Colonic mucosa (tissue), 4 donors: ENCODE measurements around the gene MARCHF9. TPM values are rescaled to one million over a fixed set of nuclear protein-coding genes. Genes with fewer than 3 reads are reported as not detected.
A peak's percentile ranks its signal among the peaks of the same experiment; 100 is the strongest.
"Not testable (repeated sequence)": the region's sequence is repeated elsewhere in the genome, so short reads cannot be mapped to it uniquely, and the experiment has no call there.

Experiments
- DNase-seq: peaks from one replicate; pipeline ENCODE4 v3.0.0-alpha.2; 2020
- H3K27ac ChIP-seq: fragments of 200-600 bp; one replicate; pipeline ENCODE4 v1.8.0; 2021
- H3K27me3 ChIP-seq: fragments of 200-600 bp; one replicate; pipeline ENCODE4 v1.8.0; 2021
- H3K36me3 ChIP-seq: fragments of 200-600 bp; one replicate; pipeline ENCODE4 v1.8.0; 2021
- H3K4me1 ChIP-seq: fragments of 200-600 bp; one replicate; pipeline ENCODE4 v1.8.0; 2021; ENCODE audit warnings: mild to moderate bottlenecking
- H3K4me3 ChIP-seq: fragments of 200-600 bp; one replicate; pipeline ENCODE4 v1.8.0; 2021
- H3K9ac ChIP-seq, 2 donors: one replicate each; pipeline ENCODE4 v1.7.0; 2013; ENCODE audit warnings: control low read depth in 2 of 2, low read depth in 2 of 2, low read length in 2 of 2
- H3K9me3 ChIP-seq: fragments of 200-600 bp; one replicate; pipeline ENCODE4 v1.8.0; 2021
- CTCF ChIP-seq: fragments of 200-600 bp; IDR thresholded peaks from one replicate; pipeline ENCODE4 v1.8.0; 2022; ENCODE audit warnings: antibody characterized with exemption, mild to moderate bottlenecking
- intact Hi-C: fragments of 100-400 bp; cut with DNase I; formaldehyde crosslinking; loops from one replicate; pipeline ENCODE4 v1.14.1; 2022
- total RNA-seq, 2 donors: library from RNA; stranded (reverse); fragmentation: NEBNext Ultra II Directional in 1 of 2; extraction: Animal tissue kit (Norgen Biotek cat#: 25700) in 1 of 2; gene quantifications; one replicate each; pipeline ENCODE4 v1.2.1, GENCODE V29; 2021
- donor health status: healthy.
- donor health status: DM: no; HTN: no; CAD: no.
- donor health status: DM: no; HTN: no; CAD: no.

The MARCHF9 gene
- total RNA-seq, 2 donors from 2014 or later, result 10.6 to 14.3 TPM

DNA sequence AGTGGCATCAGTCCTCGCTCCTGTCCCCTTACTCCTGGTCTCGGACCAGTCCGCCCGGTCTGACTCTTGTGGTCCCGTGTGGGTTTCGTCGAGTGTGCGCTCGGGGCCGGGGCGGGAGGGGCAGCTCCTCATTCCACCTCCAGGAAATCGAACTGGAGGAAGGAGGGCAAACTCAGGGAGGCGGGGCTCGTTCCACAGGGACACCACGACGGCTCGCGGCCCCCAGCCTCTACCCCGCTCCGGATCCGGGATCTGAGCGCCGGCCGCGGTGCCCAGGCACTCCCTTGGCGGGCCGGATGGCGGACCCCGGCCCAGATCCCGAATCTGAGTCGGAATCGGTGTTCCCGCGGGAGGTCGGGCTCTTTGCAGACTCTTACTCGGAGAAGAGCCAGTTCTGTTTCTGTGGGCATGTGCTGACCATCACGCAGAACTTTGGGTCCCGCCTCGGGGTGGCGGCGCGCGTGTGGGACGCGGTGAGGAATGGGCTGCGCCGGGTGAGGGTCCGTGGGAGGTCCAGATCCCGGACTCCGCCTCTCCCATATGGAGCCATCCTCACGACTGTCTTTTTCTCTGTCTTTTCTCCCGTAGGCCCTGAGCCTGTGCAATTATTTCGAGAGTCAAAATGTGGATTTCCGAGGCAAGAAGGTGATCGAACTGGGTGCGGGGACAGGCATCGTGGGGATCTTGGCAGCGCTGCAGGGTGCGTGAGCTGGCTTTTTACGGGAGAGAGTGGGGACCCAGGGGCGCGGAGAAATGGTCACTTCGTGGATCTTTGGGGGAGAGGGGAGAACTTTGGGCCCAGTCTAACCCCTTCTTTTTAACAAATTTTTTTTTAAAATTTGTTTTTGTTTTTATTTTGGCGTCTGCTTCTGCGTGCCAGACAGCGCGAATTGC lies 17.8 kb downstream of the MARCHF9 start, which contains the start of gene EEF1AKMT3:
Gene EEF1AKMT3 (plus strand): TSS at position 186 of the 894 bp plus-strand sequence. CDS start 111 bp downstream, at position 297.
- Histone ChIP-seq H3K4me3 (peak within 1 kb of the TSS; percentile 80), H3K9ac (peak within 1 kb of the TSS; percentile 85 to 94), H3K36me3 (no peaks in the 10 kb centered on the region), H3K27me3 (no peaks in the 10 kb centered on the region), H3K4me1 (peaks cover 4% of the 10 kb centered on the region), H3K27ac (peak within 1 kb of the TSS; percentile 95), H3K9me3 (no peaks in the 10 kb centered on the region)
- no peak for TF ChIP-seq CTCF
- peak; percentile 81 for DNase-seq
- intact Hi-C loops, result no loop called here

GRCh38 chr12:57774634-57775033 lies 19.7 kb downstream of the MARCHF9 start:
- H3K4me3 ChIP-seq, H3K9ac ChIP-seq, H3K27ac ChIP-seq, H3K4me1 ChIP-seq, H3K9me3 ChIP-seq, H3K27me3 ChIP-seq, intact Hi-C loops, DNase-seq, H3K36me3 ChIP-seq: not testable (repeated sequence)

GRCh38 chr12:57775044-57775443 lies 20.1 kb downstream of the MARCHF9 start:
- Histone ChIP-seq H3K27me3 (no peaks in the 10 kb centered on the region), H3K36me3 (no peaks in the 10 kb centered on the region), H3K9me3 (no peaks in the 10 kb centered on the region), H3K4me3 (no peak overlapping the region), H3K4me1 (peaks cover 4% of the 10 kb centered on the region), H3K27ac (no peak overlapping the region), H3K9ac (no peak overlapping the region)
- no peak for TF ChIP-seq CTCF
- DNase-seq, result no peak
- intact Hi-C loops, result no loop called here

- no peaks in the 10 kb centered on the region for H3K36me3 ChIP-seq
- intact Hi-C loops, result no loop called here
- H3K4me1 ChIP-seq, result peaks cover 4% of the 10 kb centered on the region
- H3K27ac ChIP-seq, result no peak overlapping the region
- H3K9ac ChIP-seq, result no peak overlapping the region
- DNase-seq, result no peak
- no peaks in the 10 kb centered on the region for H3K9me3 ChIP-seq
- no peak overlapping the region for H3K4me3 ChIP-seq
- no peaks in the 10 kb centered on the region for H3K27me3 ChIP-seq
- TF ChIP-seq CTCF, result no peak
Measured at GRCh38 chr12:57775563-57776246, 20.8 kb downstream of the MARCHF9 start.

DNA sequence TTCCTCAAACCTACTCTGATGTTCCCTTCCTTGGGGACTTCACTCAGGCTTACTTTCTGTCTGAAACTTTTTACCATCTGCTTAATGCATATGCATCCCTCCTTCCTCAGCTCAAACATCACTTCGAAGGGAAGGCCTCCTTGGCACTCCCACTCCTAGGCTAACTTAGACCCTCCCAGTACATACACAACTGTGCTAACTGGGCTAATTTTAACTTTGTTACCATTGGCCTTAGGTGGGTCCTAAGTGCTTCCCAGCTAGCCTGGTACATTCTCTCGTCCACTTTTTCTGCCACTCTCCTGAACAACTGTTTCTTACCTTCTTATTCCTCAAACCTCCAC lies 21.3 kb downstream of the MARCHF9 start:
- Histone ChIP-seq H3K9me3 (no peaks in the 10 kb centered on the region), H3K27me3 (no peaks in the 10 kb centered on the region), H3K4me1 (peaks cover 3% of the 10 kb centered on the region), H3K36me3 (no peaks in the 10 kb centered on the region), H3K9ac (no peak overlapping the region), H3K27ac (no peak overlapping the region), H3K4me3 (no peak overlapping the region)
- TF ChIP-seq CTCF, result no peak
- DNase-seq, result no peak
- intact Hi-C loops, result no loop called here

DNA sequence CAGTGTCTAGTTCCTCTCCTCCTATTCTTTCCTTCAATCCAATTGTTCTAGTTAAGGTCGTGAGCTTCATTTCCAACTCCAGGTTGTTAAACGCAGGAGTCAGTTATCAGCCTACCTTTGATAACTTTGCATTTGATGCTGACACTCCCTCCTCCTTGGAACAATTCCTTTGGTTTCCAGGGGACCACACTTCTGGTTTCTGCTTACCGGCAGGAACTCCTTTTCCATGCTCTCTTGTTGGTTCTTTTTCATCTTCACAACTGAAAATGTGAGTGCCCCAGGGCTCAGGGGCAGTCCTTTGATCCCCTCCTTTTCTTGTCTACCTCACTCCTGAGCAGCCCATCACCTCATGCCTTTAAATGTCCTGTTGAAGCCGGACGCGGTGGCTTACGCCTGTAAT lies 22.5 kb downstream of the MARCHF9 start:
- H3K9ac ChIP-seq, result no peak overlapping the region
- no peak overlapping the region for H3K27ac ChIP-seq
- no peak for DNase-seq
- TF ChIP-seq CTCF, result no peak
- H3K36me3 ChIP-seq, result no peaks in the 10 kb centered on the region
- H3K27me3 ChIP-seq, result no peaks in the 10 kb centered on the region
- H3K4me1 ChIP-seq, result no peaks in the 10 kb centered on the region
- H3K4me3 ChIP-seq, result no peak overlapping the region
- no peaks in the 10 kb centered on the region for H3K9me3 ChIP-seq
- intact Hi-C loops, result no loop called here
